Activated naive CD8-positive, alpha-beta T cell (primary cell): Measurements from ENCODE around the gene RNASEH2A.

Experiments used
- H3K27ac Mint-ChIP-seq: one replicate; pipeline ENCODE4 v1.8.0; 2021; ENCODE audit warnings: mixed read lengths
- H3K27me3 Mint-ChIP-seq: one replicate; pipeline ENCODE4 v1.8.0; 2021; ENCODE audit warnings: mixed read lengths
- H3K36me3 Mint-ChIP-seq: one replicate; pipeline ENCODE4 v1.8.0; 2021; ENCODE audit warnings: mixed read lengths
- H3K4me1 Mint-ChIP-seq: one replicate; pipeline ENCODE4 v1.8.0; 2021; ENCODE audit warnings: low read depth, mixed read lengths
- H3K4me3 Mint-ChIP-seq: one replicate; pipeline ENCODE4 v1.8.0; 2021; ENCODE audit warnings: mild to moderate bottlenecking, mixed read lengths
- H3K9me3 Mint-ChIP-seq: one replicate; pipeline ENCODE4 v1.8.0; 2021; ENCODE audit warnings: low read depth, mixed read lengths

RNASEH2A gene

GRCh38 chr19:12825254-12826131 lies 19.1 kb downstream of the RNASEH2A start:
- no peaks in the 10 kb centered on the region for H3K9me3 Mint-ChIP-seq
- peaks cover 8% of the 10 kb centered on the region for H3K4me1 Mint-ChIP-seq
- no peak overlapping the region for H3K27ac Mint-ChIP-seq
- peak overlapping the region; percentile 57 for H3K4me3 Mint-ChIP-seq
- H3K27me3 Mint-ChIP-seq, result peaks cover 27% of the 10 kb centered on the region
- H3K36me3 Mint-ChIP-seq, result peaks cover 3% of the 10 kb centered on the region

GRCh38 chr19:12828494-12828893 lies 22.1 kb downstream of the RNASEH2A start:
- Mint-ChIP-seq H3K27ac (no peak overlapping the region), H3K4me1 (peaks cover 21% of the 10 kb centered on the region), H3K27me3 (peaks cover 47% of the 10 kb centered on the region), H3K4me3 (no peak overlapping the region), H3K36me3 (peaks cover 2% of the 10 kb centered on the region), H3K9me3 (no peaks in the 10 kb centered on the region)

GRCh38 chr19:12833418-12833737 lies 27.0 kb downstream of the RNASEH2A start:
- H3K9me3 Mint-ChIP-seq, result no peaks in the 10 kb centered on the region
- H3K4me3 Mint-ChIP-seq, result peak overlapping the region; percentile 48
- peaks cover 28% of the 10 kb centered on the region for H3K4me1 Mint-ChIP-seq
- peak overlapping the region; percentile 28 for H3K27ac Mint-ChIP-seq
- H3K36me3 Mint-ChIP-seq, result peaks cover 2% of the 10 kb centered on the region
- peaks cover 55% of the 10 kb centered on the region for H3K27me3 Mint-ChIP-seq

GRCh38 chr19:12833738-12834565 lies 27.6 kb downstream of the RNASEH2A start:
- peaks cover 55% of the 10 kb centered on the region for H3K27me3 Mint-ChIP-seq
- H3K9me3 Mint-ChIP-seq, result no peaks in the 10 kb centered on the region
- peak overlapping the region; percentile 71 for H3K4me3 Mint-ChIP-seq
- H3K27ac Mint-ChIP-seq, result no peak overlapping the region
- H3K36me3 Mint-ChIP-seq, result peaks cover 2% of the 10 kb centered on the region
- peaks cover 29% of the 10 kb centered on the region for H3K4me1 Mint-ChIP-seq

- peak within 1 kb of the TSS; percentile 71 for H3K4me3 Mint-ChIP-seq
- no peaks in the 10 kb centered on the region for H3K9me3 Mint-ChIP-seq
- H3K27me3 Mint-ChIP-seq, result peaks cover 58% of the 10 kb centered on the region
- H3K27ac Mint-ChIP-seq, result no peak within 1 kb of the TSS
- peaks cover 35% of the 10 kb centered on the region for H3K4me1 Mint-ChIP-seq
- H3K36me3 Mint-ChIP-seq, result peaks cover 5% of the 10 kb centered on the region
These were observed 28.2 kb downstream of the RNASEH2A start, which contains the start of gene RTBDN for GRCh38 chr19:12834566-12834943. Gene RTBDN (minus strand): TSS chr19:12834579. CDS start chr19:12829979, 4,600 bp downstream.

GRCh38 chr19:12834976-12835757 lies 28.8 kb downstream of the RNASEH2A start:
- Mint-ChIP-seq H3K27ac (no peak overlapping the region), H3K9me3 (no peaks in the 10 kb centered on the region), H3K27me3 (peaks cover 59% of the 10 kb centered on the region), H3K36me3 (peaks cover 5% of the 10 kb centered on the region), H3K4me3 (peak overlapping the region; percentile 71), H3K4me1 (peaks cover 36% of the 10 kb centered on the region)

- Mint-ChIP-seq H3K4me1 (peaks cover 47% of the 10 kb centered on the region), H3K4me3 (no peak overlapping the region), H3K27me3 (peaks cover 58% of the 10 kb centered on the region), H3K27ac (no peak overlapping the region), H3K36me3 (peaks cover 5% of the 10 kb centered on the region), H3K9me3 (no peaks in the 10 kb centered on the region)
These were observed 30.1 kb downstream of the RNASEH2A start for GRCh38 chr19:12836529-12836863.

GRCh38 chr19:12837225-12837624 lies 30.8 kb downstream of the RNASEH2A start:
- H3K4me3 Mint-ChIP-seq, result peak overlapping the region; percentile 38
- H3K27ac Mint-ChIP-seq, result no peak overlapping the region
- H3K9me3 Mint-ChIP-seq, result no peaks in the 10 kb centered on the region
- peaks cover 48% of the 10 kb centered on the region for H3K4me1 Mint-ChIP-seq
- H3K27me3 Mint-ChIP-seq, result peaks cover 57% of the 10 kb centered on the region
- peaks cover 3% of the 10 kb centered on the region for H3K36me3 Mint-ChIP-seq

- H3K27ac Mint-ChIP-seq, result no peak within 1 kb of the TSS
- peaks cover 3% of the 10 kb centered on the region for H3K36me3 Mint-ChIP-seq
- peaks cover 59% of the 10 kb centered on the region for H3K27me3 Mint-ChIP-seq
- H3K4me3 Mint-ChIP-seq, result peak within 1 kb of the TSS; percentile 84
- H3K9me3 Mint-ChIP-seq, result no peaks in the 10 kb centered on the region
- peaks cover 42% of the 10 kb centered on the region for H3K4me1 Mint-ChIP-seq
These were observed 31.9 kb downstream of the RNASEH2A start, which contains the start of gene MAST1 for GRCh38 chr19:12838182-12838885. Gene MAST1 (plus strand): TSS chr19:12838515. CDS start chr19:12838573, 58 bp downstream.

- Mint-ChIP-seq H3K36me3 (peaks cover 3% of the 10 kb centered on the region), H3K27me3 (peaks cover 60% of the 10 kb centered on the region), H3K4me1 (peaks cover 41% of the 10 kb centered on the region), H3K27ac (no peak overlapping the region), H3K4me3 (peak overlapping the region; percentile 84), H3K9me3 (no peaks in the 10 kb centered on the region)
These were observed 32.7 kb downstream of the RNASEH2A start for GRCh38 chr19:12838886-12839756.

- H3K4me3 Mint-ChIP-seq, result peak overlapping the region; percentile 34
- no peaks in the 10 kb centered on the region for H3K9me3 Mint-ChIP-seq
- peaks cover 36% of the 10 kb centered on the region for H3K4me1 Mint-ChIP-seq
- H3K27ac Mint-ChIP-seq, result no peak overlapping the region
- H3K36me3 Mint-ChIP-seq, result peaks cover 3% of the 10 kb centered on the region
- peaks cover 58% of the 10 kb centered on the region for H3K27me3 Mint-ChIP-seq
These were observed 34.0 kb downstream of the RNASEH2A start for GRCh38 chr19:12840091-12841079.

- peaks cover 36% of the 10 kb centered on the region for H3K4me1 Mint-ChIP-seq
- no peaks in the 10 kb centered on the region for H3K9me3 Mint-ChIP-seq
- peaks cover 3% of the 10 kb centered on the region for H3K36me3 Mint-ChIP-seq
- H3K27me3 Mint-ChIP-seq, result peaks cover 56% of the 10 kb centered on the region
- peak overlapping the region; percentile 44 for H3K4me3 Mint-ChIP-seq
- H3K27ac Mint-ChIP-seq, result no peak overlapping the region
These were observed 34.7 kb downstream of the RNASEH2A start for GRCh38 chr19:12841094-12841493.
